HFFc6 (cell line): ENCODE data around the gene GRPEL2. TPM values are rescaled to one million over a fixed set of nuclear protein-coding genes. Genes with fewer than 3 reads are reported as not detected.

Source experiments
- DNase-seq: peaks from one replicate; pipeline ENCODE4 v3.0.0-alpha.2; 2018
- H3K27ac Mint-ChIP-seq: 2 replicates; pipeline ENCODE4 v1.8.0; 2020; ENCODE audit warnings: mild to moderate bottlenecking, mixed read lengths
- H3K27me3 Mint-ChIP-seq: 2 replicates; pipeline ENCODE4 v1.8.0; 2021; ENCODE audit warnings: mild to moderate bottlenecking, moderate library complexity, mixed read lengths; ENCODE audit not compliant: insufficient read depth
- H3K36me3 Mint-ChIP-seq: 2 replicates; pipeline ENCODE4 v1.8.0; 2021; ENCODE audit warnings: low read depth, mixed read lengths
- H3K4me1 Mint-ChIP-seq: 2 replicates; pipeline ENCODE4 v1.8.0; 2020; ENCODE audit warnings: low read depth, mixed read lengths
- H3K4me3 Mint-ChIP-seq: 2 replicates; pipeline ENCODE4 v1.8.0; 2020; ENCODE audit warnings: mild to moderate bottlenecking, moderate library complexity, mixed read lengths
- H3K9me3 Mint-ChIP-seq: 2 replicates; pipeline ENCODE4 v1.8.0; 2020; ENCODE audit warnings: mild to moderate bottlenecking, mixed read lengths
- CTCF ChIP-seq: fragments of 200-600 bp; sonication (generic); IDR thresholded peaks from 2 replicates; pipeline ENCODE4 v1.5.0; 2021; ENCODE audit warnings: antibody characterized with exemption, mild to moderate bottlenecking
- total RNA-seq, 6 experiments: library from RNA; stranded (reverse); fragmentation: NEBNext Ultra II Directional; extraction: Animal tissue kit (Norgen Biotek cat#: 25700); gene quantifications; 2 replicates in 1 of 6; 3 replicates in 5 of 6; pipeline ENCODE4 v1.2.3, GENCODE V29; 2021

Gene GRPEL2
- total RNA-seq, 6 experiments from 2014 or later, result 15.6 to 18.9 (median 17.5) TPM

DNA sequence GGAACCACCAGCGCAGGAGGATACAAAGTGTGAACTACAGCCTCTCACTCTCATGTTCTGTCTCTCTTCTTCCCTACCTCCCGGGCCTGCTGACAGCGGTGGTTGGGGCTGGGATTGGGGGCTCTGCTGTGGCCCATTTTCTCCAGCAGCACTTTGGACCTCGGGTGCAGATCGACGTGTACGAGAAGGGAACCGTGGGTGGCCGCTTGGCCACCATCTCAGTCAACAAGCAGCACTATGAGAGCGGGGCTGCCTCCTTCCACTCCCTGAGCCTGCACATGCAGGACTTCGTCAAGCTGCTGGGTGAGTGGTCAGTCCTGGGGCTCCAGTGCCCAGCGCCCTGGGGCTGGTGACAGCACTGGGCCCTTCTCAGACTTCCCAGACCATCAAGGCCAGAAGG lies 17.2 kb downstream of the GRPEL2 start:
- H3K27ac Mint-ChIP-seq, result no peak overlapping the region; the same call in 1 of the 2 replicates
- no peak for DNase-seq
- no peaks in the 10 kb centered on the region for H3K9me3 Mint-ChIP-seq
- peaks cover 20% of the 10 kb centered on the region for H3K4me1 Mint-ChIP-seq
- H3K27me3 Mint-ChIP-seq, result peaks cover 3% of the 10 kb centered on the region; the same call in 1 of the 2 replicates
- H3K36me3 Mint-ChIP-seq, result no peaks in the 10 kb centered on the region
- no peak for TF ChIP-seq CTCF
- H3K4me3 Mint-ChIP-seq, result no peak overlapping the region

DNA sequence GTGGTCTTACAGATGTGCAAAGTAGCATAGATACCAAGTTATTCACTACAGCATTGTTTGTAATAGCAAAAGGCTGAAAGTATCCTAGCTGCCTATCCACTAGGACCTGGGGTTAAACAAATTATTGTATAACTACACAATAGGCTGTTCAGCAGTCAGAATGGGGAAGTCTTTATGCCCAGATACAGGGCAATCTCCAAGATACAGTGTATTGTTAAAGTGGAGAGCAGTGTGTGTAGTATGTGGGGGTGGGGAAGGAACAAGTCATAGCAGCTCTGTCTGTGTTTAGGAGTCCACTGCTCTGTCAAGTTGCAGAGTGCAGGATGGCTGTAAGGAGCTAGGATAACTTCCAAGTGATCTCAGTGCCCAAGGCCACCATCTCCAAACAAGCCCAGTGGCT lies 18.1 kb downstream of the GRPEL2 start:
- TF ChIP-seq CTCF, result no peak
- Mint-ChIP-seq H3K27ac (no peak overlapping the region), H3K27me3 (peaks cover 4% of the 10 kb centered on the region), H3K4me3 (no peak overlapping the region), H3K4me1 (peaks cover 21% of the 10 kb centered on the region), H3K9me3 (no peaks in the 10 kb centered on the region), H3K36me3 (no peaks in the 10 kb centered on the region)
- DNase-seq, result no peak

GRCh38 chr5:149363936-149364335 lies 18.6 kb downstream of the GRPEL2 start:
- no peak for TF ChIP-seq CTCF
- Mint-ChIP-seq H3K27ac (no peak overlapping the region), H3K36me3 (no peaks in the 10 kb centered on the region)

GRCh38 chr5:149364719-149365118 lies 19.4 kb downstream of the GRPEL2 start:
- H3K36me3 Mint-ChIP-seq, result no peaks in the 10 kb centered on the region
- DNase-seq, result no peak
- no peak overlapping the region for H3K27ac Mint-ChIP-seq

More at GRCh38 chr5:149363936-149364335, 18.6 kb downstream of the GRPEL2 start:
- H3K4me1 Mint-ChIP-seq, result peaks cover 15% of the 10 kb centered on the region
- no peak overlapping the region for H3K4me3 Mint-ChIP-seq
- DNase-seq, result no peak
- H3K27me3 Mint-ChIP-seq, result peaks cover 4% of the 10 kb centered on the region
- no peaks in the 10 kb centered on the region for H3K9me3 Mint-ChIP-seq

DNA sequence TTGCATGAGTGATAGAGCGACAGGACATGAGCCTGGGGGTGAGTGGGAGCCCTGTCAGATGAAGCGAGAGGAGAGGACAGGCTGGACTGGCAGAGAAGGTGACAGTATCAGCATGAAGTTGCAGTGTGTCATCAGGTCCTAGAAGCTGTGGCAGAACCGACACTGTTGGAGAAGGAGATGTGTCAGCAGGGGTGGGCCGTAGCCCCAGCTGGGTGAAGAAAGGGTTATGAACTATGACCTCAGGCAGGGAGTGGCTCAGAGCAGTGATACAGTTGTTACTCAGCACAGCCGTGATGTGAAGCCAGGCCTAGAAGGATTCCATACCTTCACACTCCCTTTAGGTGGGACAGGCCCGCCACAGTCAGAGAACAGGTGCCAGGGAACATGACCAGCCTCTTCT lies 20.1 kb downstream of the GRPEL2 start:
- Mint-ChIP-seq H3K9me3 (no peaks in the 10 kb centered on the region), H3K36me3 (no peaks in the 10 kb centered on the region), H3K27me3 (peaks cover 4% of the 10 kb centered on the region), H3K4me3 (no peak overlapping the region), H3K27ac (no peak overlapping the region), H3K4me1 (peaks cover 10% of the 10 kb centered on the region; the same call in 1 of the 2 replicates)
- no peak for TF ChIP-seq CTCF
- no peak for DNase-seq

More at GRCh38 chr5:149364719-149365118, 19.4 kb downstream of the GRPEL2 start:
- Mint-ChIP-seq H3K9me3 (no peaks in the 10 kb centered on the region), H3K4me3 (no peak overlapping the region), H3K27me3 (peaks cover 4% of the 10 kb centered on the region), H3K4me1 (peaks cover 10% of the 10 kb centered on the region; the same call in 1 of the 2 replicates)
- no peak for TF ChIP-seq CTCF
